Mucosa of descending colon (tissue), 3 donors: ENCODE data around the gene HOXC11. TPM values are rescaled to one million over a fixed set of nuclear protein-coding genes. Genes with fewer than 3 reads are reported as not detected.

Source experiments
- ATAC-seq: fragments of 200-7000 bp; cut with Tn5 transposase; one replicate; pipeline ENCODE4 v1.9.1; 2020; ENCODE audit warnings: mild to moderate bottlenecking, moderate library complexity
- DNase-seq, 3 donors: peaks; one replicate each; pipeline ENCODE4 v3.0.0-alpha.2; 2020
- H3K36me3 ChIP-seq: fragments of 200-600 bp; one replicate; pipeline ENCODE4 v1.8.0; 2021; ENCODE audit warnings: low read depth, mild to moderate bottlenecking
- H3K4me1 ChIP-seq: fragments of 200-600 bp; one replicate; pipeline ENCODE4 v1.8.0; 2021; ENCODE audit warnings: low read depth, mild to moderate bottlenecking
- H3K4me3 ChIP-seq: fragments of 200-600 bp; one replicate; pipeline ENCODE4 v1.8.0; 2021; ENCODE audit warnings: mild to moderate bottlenecking
- H3K9me3 ChIP-seq: fragments of 200-600 bp; one replicate; pipeline ENCODE4 v1.8.0; 2021; ENCODE audit warnings: mild to moderate bottlenecking
- intact Hi-C, 2 donors: fragments of 100-400 bp; cut with DNase I in 1 of 2; cut with micrococcal nuclease in 1 of 2; formaldehyde crosslinking; loops; one replicate each; pipeline versions ENCODE4 v1.11.0 to v1.11.1; 2022; cut with DNase I, micrococcal nuclease
- total RNA-seq, 3 donors: library from RNA; stranded (reverse); fragmentation: NEBNext Ultra II Directional in 2 of 3; extraction: Animal tissue kit (Norgen Biotek cat#: 25700) in 2 of 3; gene quantifications; one replicate each; pipeline versions ENCODE4 v1.2.1 to v1.2.4, GENCODE V29; 2021 to 2023
- TF ChIP-seq, protein P1 (sequence below): fragments of 200-600 bp; IDR thresholded peaks from one replicate; pipeline ENCODE4 v1.8.0; 2022; ENCODE audit warnings: antibody characterized with exemption, mild to moderate bottlenecking
- donor health status: DM: no; HTN: no; CAD: no; lungs with moderate emphysema.
- donor health status: DM: no; HTN: no; CAD: no.
- donor health status: DM: no; HTN: yes; CAD: no.

HOXC11 gene
- total RNA-seq, 3 donors from 2014 or later, result not detected

DNA sequence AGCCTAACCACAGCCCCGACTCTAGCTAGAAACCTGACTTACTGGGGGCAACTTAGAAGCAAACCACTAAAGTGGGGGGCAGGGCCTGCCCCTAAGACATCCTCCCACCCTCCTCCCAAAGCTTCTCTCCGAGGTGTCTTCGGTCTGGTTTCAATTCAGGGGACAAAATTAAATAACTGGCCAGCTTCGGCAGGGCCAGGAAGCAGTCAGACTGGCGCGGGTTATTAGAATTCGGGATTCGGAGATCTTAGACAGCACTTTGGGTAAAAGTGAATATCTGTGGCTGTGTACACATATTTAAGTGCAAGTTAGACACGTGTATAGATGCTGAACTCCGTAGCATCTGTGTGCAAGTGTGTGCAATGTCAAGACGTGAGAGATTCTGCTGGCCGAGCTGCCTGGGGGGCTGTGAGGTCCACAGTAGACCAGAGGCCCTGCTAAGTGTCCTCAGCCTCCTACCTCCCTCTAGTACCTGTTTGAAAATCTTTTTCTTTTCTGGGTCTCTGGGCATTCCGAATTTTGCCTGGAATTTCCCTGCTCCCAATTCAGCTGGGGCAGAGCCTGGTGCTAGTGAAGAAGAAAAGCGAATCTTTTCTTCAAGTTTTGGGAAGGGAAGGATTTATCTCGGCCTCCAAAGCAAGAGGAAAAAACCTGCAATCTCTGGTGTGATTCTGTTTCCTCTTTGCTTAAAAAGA is 8.0 kb downstream of the HOXC11 start:
- Histone ChIP-seq H3K36me3 (no peaks in the 10 kb centered on the region), H3K4me1 (peaks cover 9% of the 10 kb centered on the region), H3K4me3 (no peak overlapping the region), H3K9me3 (peaks cover 5% of the 10 kb centered on the region)
- intact Hi-C loops, result no loop called here
- DNase-seq (no peak), ATAC-seq (no peak)
- TF ChIP-seq, protein P1, sequence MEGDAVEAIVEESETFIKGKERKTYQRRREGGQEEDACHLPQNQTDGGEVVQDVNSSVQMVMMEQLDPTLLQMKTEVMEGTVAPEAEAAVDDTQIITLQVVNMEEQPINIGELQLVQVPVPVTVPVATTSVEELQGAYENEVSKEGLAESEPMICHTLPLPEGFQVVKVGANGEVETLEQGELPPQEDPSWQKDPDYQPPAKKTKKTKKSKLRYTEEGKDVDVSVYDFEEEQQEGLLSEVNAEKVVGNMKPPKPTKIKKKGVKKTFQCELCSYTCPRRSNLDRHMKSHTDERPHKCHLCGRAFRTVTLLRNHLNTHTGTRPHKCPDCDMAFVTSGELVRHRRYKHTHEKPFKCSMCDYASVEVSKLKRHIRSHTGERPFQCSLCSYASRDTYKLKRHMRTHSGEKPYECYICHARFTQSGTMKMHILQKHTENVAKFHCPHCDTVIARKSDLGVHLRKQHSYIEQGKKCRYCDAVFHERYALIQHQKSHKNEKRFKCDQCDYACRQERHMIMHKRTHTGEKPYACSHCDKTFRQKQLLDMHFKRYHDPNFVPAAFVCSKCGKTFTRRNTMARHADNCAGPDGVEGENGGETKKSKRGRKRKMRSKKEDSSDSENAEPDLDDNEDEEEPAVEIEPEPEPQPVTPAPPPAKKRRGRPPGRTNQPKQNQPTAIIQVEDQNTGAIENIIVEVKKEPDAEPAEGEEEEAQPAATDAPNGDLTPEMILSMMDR, result no peak

DNA sequence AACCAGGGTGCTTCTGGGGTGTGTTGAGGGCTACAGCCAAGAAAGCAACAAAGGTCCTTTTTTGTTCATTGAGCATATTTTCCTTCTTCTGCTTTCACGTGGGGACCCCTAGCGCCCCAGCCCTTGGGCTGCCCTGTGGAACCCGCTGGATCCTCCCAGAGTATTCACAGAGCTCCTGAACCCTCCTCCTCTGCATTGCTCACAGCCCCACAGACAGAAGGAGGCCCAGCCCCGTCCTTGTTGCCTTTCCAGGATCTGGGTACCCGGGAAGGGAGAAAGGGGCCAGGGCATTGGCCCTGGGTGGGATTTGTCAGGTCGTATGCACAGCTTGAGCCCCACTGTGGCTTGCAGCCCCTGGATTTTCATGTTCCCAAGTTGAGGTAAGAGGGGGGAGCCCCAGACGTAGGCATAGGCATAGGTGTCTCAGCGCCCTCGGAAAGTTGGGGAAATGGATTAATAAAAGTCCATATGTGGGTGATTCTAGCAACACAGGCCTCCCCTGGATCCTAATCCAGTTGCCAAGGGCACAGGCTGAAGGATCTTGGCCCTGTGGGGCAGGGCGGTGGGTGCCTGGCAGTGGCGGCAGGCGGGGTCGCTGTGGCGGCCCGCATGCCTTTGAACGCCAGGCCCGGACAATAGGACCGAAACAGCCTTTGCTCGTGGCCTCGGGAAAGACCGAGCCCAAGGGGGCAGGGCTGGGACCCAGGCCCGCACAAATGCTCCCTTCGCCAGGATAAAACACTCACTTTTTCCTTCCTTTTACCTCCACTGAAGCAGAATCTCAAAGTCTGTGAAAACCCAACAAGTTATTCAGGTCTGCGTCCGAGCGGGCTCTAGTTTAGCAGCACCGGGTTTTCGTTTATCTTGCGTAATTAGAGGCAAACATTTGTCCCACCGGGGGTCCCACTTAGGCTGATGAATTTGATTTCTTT is 9.0 kb downstream of the HOXC11 start:
- DNase-seq (no peak), ATAC-seq (no peak)
- H3K36me3 ChIP-seq, result no peaks in the 10 kb centered on the region
- H3K4me1 ChIP-seq, result peaks cover 12% of the 10 kb centered on the region
- no peak overlapping the region for H3K4me3 ChIP-seq
- no peaks in the 10 kb centered on the region for H3K9me3 ChIP-seq
- TF ChIP-seq, protein P1, result no peak
- intact Hi-C loops, result no loop called here

DNA sequence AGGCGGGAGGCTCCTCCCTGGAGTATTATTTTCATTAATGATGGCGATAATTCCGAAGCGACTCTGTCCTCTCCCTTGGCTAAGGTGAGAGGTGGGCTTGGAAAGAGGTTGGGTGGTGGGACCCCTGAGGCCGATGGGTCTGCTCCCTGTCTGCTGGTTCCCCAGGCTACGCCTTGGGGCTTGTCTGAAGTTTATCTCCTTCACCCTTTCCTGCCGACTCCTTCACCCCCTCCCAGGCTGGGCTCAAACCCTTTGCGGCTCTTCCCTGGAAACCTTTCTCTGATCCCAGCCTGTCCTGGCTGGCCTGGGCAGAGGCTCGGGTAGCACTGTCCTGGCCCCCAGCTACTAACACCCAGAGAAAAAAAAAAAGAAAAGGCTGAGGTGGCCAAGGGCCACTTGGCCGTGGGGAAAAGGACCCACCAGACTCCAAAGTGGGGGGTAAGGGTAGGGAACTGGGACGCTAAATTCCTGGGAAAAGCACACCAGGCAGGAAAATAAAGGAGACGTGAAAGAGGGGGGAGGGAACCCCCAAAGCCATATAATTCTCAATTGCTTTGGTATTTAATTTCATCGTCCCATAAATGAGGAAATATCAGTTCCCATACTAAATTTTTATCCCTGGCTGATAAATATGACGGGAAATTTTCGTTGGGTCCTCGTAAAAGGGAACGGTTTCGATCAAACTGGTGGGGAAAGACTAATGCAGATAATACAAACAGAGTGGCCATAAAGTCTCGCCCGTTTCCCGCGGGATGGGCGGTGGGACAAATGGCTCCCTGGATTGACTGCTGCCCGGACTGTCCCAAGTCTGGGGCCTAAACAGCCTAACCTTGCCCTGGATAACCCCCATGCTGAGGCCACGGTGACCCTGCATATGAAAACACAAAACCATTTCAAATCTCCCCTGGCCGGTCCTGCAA is 10.0 kb downstream of the HOXC11 start:
- H3K9me3 ChIP-seq, result no peaks in the 10 kb centered on the region
- TF ChIP-seq, protein P1, result no peak
- intact Hi-C loops, result no loop called here
- no peaks in the 10 kb centered on the region for H3K36me3 ChIP-seq
- DNase-seq (no peak), ATAC-seq (no peak)
- H3K4me3 ChIP-seq, result no peak overlapping the region
- peaks cover 12% of the 10 kb centered on the region for H3K4me1 ChIP-seq

DNA sequence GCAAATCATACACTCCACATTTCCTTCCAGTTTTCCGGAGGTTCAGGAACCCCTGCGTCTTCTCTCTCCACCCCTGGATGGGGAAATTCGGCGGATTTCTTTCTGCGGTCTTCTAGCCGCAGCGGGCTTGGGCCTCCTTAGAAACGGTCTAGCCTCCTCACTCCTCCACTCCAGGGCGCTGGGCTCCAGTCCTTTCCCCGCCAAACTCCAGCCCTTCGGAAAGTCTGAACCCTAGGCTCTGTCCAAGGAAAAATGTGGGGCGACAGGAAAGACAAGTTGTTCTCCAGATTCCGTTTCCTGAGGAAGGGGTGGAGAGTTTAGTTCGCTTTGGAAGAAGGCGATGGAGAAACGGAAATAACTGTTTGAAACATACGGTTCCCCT is 10.6 kb downstream of the HOXC11 start:
- Histone ChIP-seq H3K4me1 (peaks cover 12% of the 10 kb centered on the region), H3K4me3 (no peak overlapping the region), H3K36me3 (no peaks in the 10 kb centered on the region), H3K9me3 (no peaks in the 10 kb centered on the region)
- intact Hi-C loops, result no loop called here
- TF ChIP-seq, protein P1, result no peak
- DNase-seq, result no peak
- no peak for ATAC-seq

DNA sequence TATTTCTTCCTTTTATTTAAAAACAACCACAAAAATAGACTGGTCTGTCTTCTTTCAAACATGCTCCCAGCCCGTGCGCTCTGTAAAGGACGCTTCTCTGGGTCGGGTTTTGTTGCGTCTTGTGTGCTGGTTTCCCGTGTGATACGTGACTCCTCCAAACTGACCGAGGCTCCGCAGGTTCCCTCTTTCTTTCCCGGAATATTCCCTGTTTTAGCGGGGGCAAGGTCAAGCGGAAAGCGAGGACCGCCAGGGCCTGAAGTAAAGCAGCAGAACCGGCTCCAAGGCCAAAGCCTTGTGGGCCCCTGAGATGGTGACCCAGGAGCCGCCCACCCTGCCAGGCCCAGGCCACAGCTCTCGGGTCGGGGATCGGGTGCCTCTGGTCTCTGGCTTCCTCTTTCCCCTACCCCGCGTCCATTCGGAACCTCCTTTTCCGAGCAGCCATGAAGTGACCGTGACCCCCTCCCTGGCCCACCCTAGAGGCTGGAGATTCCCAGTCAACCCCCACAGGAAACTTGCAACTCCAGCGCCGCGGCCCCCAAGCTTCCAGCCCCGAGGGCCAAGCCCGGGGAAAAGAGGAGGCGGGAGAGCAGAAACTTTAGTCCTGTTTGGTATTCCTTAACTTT is 11.1 kb downstream of the HOXC11 start:
- TF ChIP-seq, protein P1, result no peak
- intact Hi-C loops, result no loop called here
- DNase-seq, result peak in 1 of 3 donors; percentile 36
- H3K9me3 ChIP-seq, result no peaks in the 10 kb centered on the region
- H3K36me3 ChIP-seq, result no peaks in the 10 kb centered on the region
- peaks cover 7% of the 10 kb centered on the region for H3K4me1 ChIP-seq
- no peak for ATAC-seq
- no peak overlapping the region for H3K4me3 ChIP-seq
